GM23338 (cell line): ENCODE measurements around the gene RPL32. TPM values are rescaled to one million over a fixed set of nuclear protein-coding genes. Genes with fewer than 3 reads are reported as not detected.
A peak's percentile ranks its signal among the peaks of the same experiment; 100 is the strongest.

Source experiments
- ATAC-seq: fragments of 200-7000 bp; cut with Tn5 transposase; 3 replicates; pipeline ENCODE4 v1.9.1; 2020
- DNase-seq: peaks from one replicate; pipeline ENCODE4 v3.0.0-alpha.2; 2015; ENCODE audit warnings: low spot score
- H2AFZ ChIP-seq: fragments of 200-600 bp; sonication (generic); 2 replicates; pipeline ENCODE4 v1.8.0; 2016; ENCODE audit warnings: antibody characterized with exemption, mild to moderate bottlenecking, moderate library complexity
- H3F3A ChIP-seq: fragments of 200-600 bp; sonication (generic); replicated peaks from 2 replicates; pipeline ENCODE4 v1.8.0; 2017; ENCODE audit warnings: antibody characterized with exemption, mixed run types, low read depth
- H3K27ac ChIP-seq: fragments of 200-600 bp; sonication (generic); 2 replicates; pipeline ENCODE4 v1.6.1; 2016; ENCODE audit warnings: low read depth
- H3K27me3 ChIP-seq: fragments of 200-600 bp; sonication (generic); 2 replicates; pipeline ENCODE4 v1.8.0; 2016; ENCODE audit warnings: mild to moderate bottlenecking, mixed run types, moderate library complexity; ENCODE audit not compliant: insufficient read depth
- H3K36me3 ChIP-seq: fragments of 200-600 bp; sonication (generic); 2 replicates; pipeline ENCODE4 v1.8.0; 2016; ENCODE audit warnings: mild to moderate bottlenecking; ENCODE audit not compliant: insufficient read depth
- H3K4me1 ChIP-seq: fragments of 200-600 bp; sonication (generic); 2 replicates; pipeline ENCODE4 v1.8.0; 2016; ENCODE audit warnings: mild to moderate bottlenecking, moderate library complexity; ENCODE audit not compliant: insufficient read depth
- H3K4me2 ChIP-seq: fragments of 200-600 bp; sonication (generic); 2 replicates; pipeline ENCODE4 v1.7.1; 2017; ENCODE audit warnings: mixed run types
- H3K4me3 ChIP-seq: fragments of 200-600 bp; sonication (generic); 2 replicates; pipeline ENCODE4 v1.6.1; 2016; ENCODE audit warnings: mixed run types
- H3K79me2 ChIP-seq: fragments of 200-600 bp; sonication (generic); replicated peaks from 2 replicates; pipeline ENCODE4 v1.8.0; 2017; ENCODE audit warnings: mild to moderate bottlenecking; ENCODE audit not compliant: insufficient read depth
- H3K9me2 ChIP-seq: fragments of 200-600 bp; sonication (generic); 2 replicates; pipeline ENCODE4 v1.8.0; 2017; ENCODE audit not compliant: insufficient read depth
- H4K20me1 ChIP-seq: fragments of 200-600 bp; sonication (generic); replicated peaks from 2 replicates; pipeline ENCODE4 v1.8.0; 2017; ENCODE audit warnings: mild to moderate bottlenecking; ENCODE audit not compliant: insufficient read depth
- H3K27ac Mint-ChIP-seq: 2 replicates; pipeline ENCODE4 v1.8.0; 2020; ENCODE audit warnings: inconsistent platforms, mild to moderate bottlenecking, moderate library complexity, mixed read lengths
- H3K27me3 Mint-ChIP-seq: 3 replicates; pipeline ENCODE4 v1.8.0; 2022; ENCODE audit warnings: low read depth, mild to moderate bottlenecking, moderate library complexity, mixed read lengths, inconsistent platforms; ENCODE audit not compliant: insufficient read depth, poor library complexity
- H3K36me3 Mint-ChIP-seq: 3 replicates; pipeline ENCODE4 v1.8.0; 2021; ENCODE audit warnings: low read depth, mild to moderate bottlenecking, inconsistent platforms, moderate library complexity, mixed read lengths
- H3K4me1 Mint-ChIP-seq: 3 replicates; pipeline ENCODE4 v1.8.0; 2020; ENCODE audit warnings: mild to moderate bottlenecking, inconsistent platforms, mixed read lengths
- H3K4me3 Mint-ChIP-seq: 3 replicates; pipeline ENCODE4 v1.8.0; 2021; ENCODE audit warnings: moderate library complexity, mild to moderate bottlenecking, inconsistent platforms, mixed read lengths
- H3K9me3 Mint-ChIP-seq: 3 replicates; pipeline ENCODE4 v1.8.0; 2020; ENCODE audit warnings: moderate library complexity, mild to moderate bottlenecking, inconsistent platforms, mixed read lengths
- CREB1 ChIP-seq: fragments of 250-450 bp; sonication (Bioruptor Pico); IDR thresholded peaks from 2 replicates; pipeline ENCODE4 v1.5.0; 2020; ENCODE audit warnings: low read depth, mild to moderate bottlenecking, moderate library complexity
- EZH2 ChIP-seq: fragments of 200-600 bp; sonication (generic); IDR thresholded peaks from one replicate; pipeline ENCODE4 v1.8.0; 2017; ENCODE audit warnings: antibody characterized with exemption, mild to moderate bottlenecking, low read depth; ENCODE audit not compliant: unreplicated experiment
- JUNB ChIP-seq: IDR thresholded peaks from one replicate; pipeline ENCODE4 v1.6.1; 2016; ENCODE audit warnings: antibody characterized with exemption; ENCODE audit not compliant: unreplicated experiment
- NANOG ChIP-seq: IDR thresholded peaks from 2 replicates; pipeline ENCODE4 v1.6.1; 2016; ENCODE audit warnings: antibody characterized with exemption, borderline replicate concordance
- POLR2AphosphoS5 ChIP-seq: IDR thresholded peaks from 2 replicates; pipeline ENCODE4 v1.6.1; 2016; ENCODE audit warnings: antibody characterized with exemption, low read depth
- ZNF331 ChIP-seq: fragments of 250-450 bp; sonication (Bioruptor Pico); IDR thresholded peaks from 2 replicates; pipeline ENCODE4 v1.5.0; 2020; ENCODE audit warnings: low read depth, mild to moderate bottlenecking, moderate library complexity
- polyA plus RNA-seq: library from polyadenylated mRNA; unstranded; fragments of >200 nt; fragmentation: Nextera tagmentation; extraction: Ambion mirVana; gene quantifications from 2 replicates; pipeline ENCODE4 v1.2.1, GENCODE V29; 2016
- total RNA-seq: library from RNA; depleted of rRNA; stranded (reverse); fragments of >200 nt; shearing (Covaris generic); gene quantifications from 2 replicates; pipeline ENCODE4 v1.2.3, GENCODE V29; 2014
- TF ChIP-seq, protein P1 (sequence below): IDR thresholded peaks from one replicate; pipeline ENCODE4 v1.6.1; 2018; ENCODE audit warnings: antibody characterized with exemption; ENCODE audit not compliant: unreplicated experiment
- TF ChIP-seq, protein P2 (sequence below), 2 experiments: fragments of 200-600 bp in 1 of 2; sonication (generic) in 1 of 2; conservative IDR thresholded peaks; 2 replicates each; pipeline versions ENCODE4 v1.5.1 to v1.6.1; 2016 to 2017; ENCODE audit warnings: antibody characterized with exemption in 2 of 2, low read depth in 2 of 2, mild to moderate bottlenecking in 2 of 2, moderate library complexity in 1 of 2
- TF ChIP-seq, protein P3 (sequence below): fragments of 250-450 bp; sonication (Bioruptor Pico); IDR thresholded peaks from 2 replicates; pipeline ENCODE4 v1.5.0; 2020; ENCODE audit warnings: mild to moderate bottlenecking, moderate library complexity

Gene RPL32
- total and polyA plus RNA-seq, 2 experiments from 2014 or later, result 561 to 2,550 TPM

DNA sequence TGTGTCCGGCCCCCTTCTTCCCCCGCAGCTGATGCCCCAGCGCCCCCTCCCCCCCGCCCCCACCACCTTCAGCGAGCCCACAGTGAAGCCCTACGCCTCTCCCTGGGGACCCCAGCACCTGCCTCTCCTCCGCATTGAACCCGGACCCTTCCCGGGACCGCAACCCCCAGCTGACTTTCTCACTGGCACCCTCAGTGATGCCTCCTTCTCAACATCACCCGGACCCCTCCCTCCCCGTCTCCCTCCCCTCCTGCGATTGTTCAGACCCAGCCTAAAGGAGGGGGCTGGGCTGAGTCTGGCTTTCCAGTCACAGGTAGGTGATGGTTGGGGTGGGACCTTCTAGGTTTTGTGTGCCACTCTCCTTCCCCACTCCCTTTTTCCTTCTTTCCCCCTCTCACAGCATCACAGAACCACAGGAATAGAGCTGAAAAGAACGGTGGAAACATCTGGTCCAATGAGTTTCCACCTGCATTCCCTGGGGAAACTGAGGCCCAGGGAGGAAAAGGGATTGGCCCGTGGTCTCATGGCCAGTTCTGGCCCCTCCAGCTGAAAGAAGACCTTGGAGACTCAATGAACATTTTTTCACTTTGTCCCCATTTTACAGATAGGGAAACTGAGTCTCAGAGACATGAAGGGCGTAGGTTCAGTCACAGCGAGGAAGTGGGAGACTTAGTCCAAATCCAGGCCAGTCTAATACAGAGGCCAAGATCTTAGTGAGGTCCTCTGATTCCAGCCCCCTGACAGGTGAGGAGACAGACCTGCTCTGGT is 44.1 kb downstream of the RPL32 start (continued):
- TF ChIP-seq, protein P1, sequence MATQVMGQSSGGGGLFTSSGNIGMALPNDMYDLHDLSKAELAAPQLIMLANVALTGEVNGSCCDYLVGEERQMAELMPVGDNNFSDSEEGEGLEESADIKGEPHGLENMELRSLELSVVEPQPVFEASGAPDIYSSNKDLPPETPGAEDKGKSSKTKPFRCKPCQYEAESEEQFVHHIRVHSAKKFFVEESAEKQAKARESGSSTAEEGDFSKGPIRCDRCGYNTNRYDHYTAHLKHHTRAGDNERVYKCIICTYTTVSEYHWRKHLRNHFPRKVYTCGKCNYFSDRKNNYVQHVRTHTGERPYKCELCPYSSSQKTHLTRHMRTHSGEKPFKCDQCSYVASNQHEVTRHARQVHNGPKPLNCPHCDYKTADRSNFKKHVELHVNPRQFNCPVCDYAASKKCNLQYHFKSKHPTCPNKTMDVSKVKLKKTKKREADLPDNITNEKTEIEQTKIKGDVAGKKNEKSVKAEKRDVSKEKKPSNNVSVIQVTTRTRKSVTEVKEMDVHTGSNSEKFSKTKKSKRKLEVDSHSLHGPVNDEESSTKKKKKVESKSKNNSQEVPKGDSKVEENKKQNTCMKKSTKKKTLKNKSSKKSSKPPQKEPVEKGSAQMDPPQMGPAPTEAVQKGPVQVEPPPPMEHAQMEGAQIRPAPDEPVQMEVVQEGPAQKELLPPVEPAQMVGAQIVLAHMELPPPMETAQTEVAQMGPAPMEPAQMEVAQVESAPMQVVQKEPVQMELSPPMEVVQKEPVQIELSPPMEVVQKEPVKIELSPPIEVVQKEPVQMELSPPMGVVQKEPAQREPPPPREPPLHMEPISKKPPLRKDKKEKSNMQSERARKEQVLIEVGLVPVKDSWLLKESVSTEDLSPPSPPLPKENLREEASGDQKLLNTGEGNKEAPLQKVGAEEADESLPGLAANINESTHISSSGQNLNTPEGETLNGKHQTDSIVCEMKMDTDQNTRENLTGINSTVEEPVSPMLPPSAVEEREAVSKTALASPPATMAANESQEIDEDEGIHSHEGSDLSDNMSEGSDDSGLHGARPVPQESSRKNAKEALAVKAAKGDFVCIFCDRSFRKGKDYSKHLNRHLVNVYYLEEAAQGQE, result no peak
- no peak for TF ChIP-seq JUNB
- TF ChIP-seq, protein P2, sequence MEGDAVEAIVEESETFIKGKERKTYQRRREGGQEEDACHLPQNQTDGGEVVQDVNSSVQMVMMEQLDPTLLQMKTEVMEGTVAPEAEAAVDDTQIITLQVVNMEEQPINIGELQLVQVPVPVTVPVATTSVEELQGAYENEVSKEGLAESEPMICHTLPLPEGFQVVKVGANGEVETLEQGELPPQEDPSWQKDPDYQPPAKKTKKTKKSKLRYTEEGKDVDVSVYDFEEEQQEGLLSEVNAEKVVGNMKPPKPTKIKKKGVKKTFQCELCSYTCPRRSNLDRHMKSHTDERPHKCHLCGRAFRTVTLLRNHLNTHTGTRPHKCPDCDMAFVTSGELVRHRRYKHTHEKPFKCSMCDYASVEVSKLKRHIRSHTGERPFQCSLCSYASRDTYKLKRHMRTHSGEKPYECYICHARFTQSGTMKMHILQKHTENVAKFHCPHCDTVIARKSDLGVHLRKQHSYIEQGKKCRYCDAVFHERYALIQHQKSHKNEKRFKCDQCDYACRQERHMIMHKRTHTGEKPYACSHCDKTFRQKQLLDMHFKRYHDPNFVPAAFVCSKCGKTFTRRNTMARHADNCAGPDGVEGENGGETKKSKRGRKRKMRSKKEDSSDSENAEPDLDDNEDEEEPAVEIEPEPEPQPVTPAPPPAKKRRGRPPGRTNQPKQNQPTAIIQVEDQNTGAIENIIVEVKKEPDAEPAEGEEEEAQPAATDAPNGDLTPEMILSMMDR (conservative IDR thresholded peaks at IDR 0.05; ENCODE audit: low read depth in 2 of 2), result no peak

DNA sequence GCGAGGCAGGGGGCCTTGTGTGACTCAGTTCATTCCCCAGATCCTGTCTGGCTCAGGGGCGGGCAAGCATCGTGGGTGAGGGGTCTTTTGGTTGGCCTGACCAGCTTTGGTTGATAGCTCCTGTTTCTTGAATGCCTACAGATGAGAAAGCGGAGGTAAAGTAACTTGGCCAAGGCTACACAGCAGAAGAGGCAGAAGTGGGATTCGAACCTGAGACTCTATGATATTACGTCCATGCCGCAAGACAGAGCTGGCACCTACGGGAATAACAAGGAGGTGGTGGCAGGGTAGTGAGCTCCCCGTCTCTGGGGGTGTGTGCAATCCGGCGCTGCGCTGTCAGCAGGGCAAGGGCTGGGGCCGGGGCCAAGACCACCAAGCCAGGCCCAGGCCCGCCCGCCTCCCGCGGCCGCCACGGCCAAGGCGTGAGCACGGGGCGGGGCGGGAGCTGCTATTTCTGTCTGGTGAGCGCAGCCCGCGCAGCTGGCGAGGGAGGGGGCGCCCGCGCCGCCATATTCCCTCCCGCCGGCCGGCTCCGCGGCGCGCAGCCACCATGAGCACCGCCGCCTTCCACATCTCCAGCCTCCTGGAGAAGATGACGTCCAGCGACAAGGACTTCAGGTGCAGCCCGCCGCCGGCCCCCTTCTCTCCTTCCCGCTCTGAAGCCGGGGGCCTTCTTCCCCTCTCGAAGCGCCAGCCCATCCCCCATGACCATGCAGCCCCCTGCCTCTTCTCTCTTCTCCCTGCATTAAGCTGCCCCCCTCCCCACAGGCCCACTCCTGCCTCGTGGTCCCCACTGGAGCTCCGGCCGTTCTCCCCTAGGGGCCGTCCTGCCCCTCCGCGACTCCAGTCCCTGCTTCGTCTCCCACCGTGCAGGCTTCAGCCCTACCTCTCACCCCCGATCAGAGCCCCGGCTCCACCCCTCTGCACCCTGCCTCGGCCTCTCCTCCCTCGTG is 44.9 kb downstream of the RPL32 start, which contains the start of gene CAND2:
CAND2 (plus strand) TSS at position 510 of the 953 bp plus-strand sequence; CDS start at position 551, 41 bp downstream.
- Mint-ChIP-seq H3K36me3 (no peaks in the 10 kb centered on the region; the same call in 1 of the 3 replicates), H3K4me1 (peaks cover 18% of the 10 kb centered on the region), H3K27me3 (peaks cover 21% of the 10 kb centered on the region), H3K4me3 (peak within 1 kb of the TSS; percentile 89), H3K9me3 (no peaks in the 10 kb centered on the region; the same call in 2 of the 3 replicates), H3K27ac (no peak within 1 kb of the TSS)
- peak within 1 kb of the TSS; percentile 97 for H2AFZ ChIP-seq
- ATAC-seq, result peak; percentile 88
- no peaks in the 10 kb centered on the region for H3K9me2 ChIP-seq
- H3F3A ChIP-seq, result no peaks in the 10 kb centered on the region
- peaks cover 9% of the 10 kb centered on the region; the same call in 1 of the 2 replicates for H3K4me1 ChIP-seq
- no peaks in the 10 kb centered on the region for H3K36me3 ChIP-seq
- no peak within 1 kb of the TSS for H3K27ac ChIP-seq
- H3K79me2 ChIP-seq, result no peaks in the 10 kb centered on the region
- H3K4me2 ChIP-seq, result peak within 1 kb of the TSS; percentile 94
- H3K4me3 ChIP-seq, result peak within 1 kb of the TSS; percentile 88
- no peaks in the 10 kb centered on the region for H3K27me3 ChIP-seq
- DNase-seq, result peak; percentile 75
- no peaks in the 10 kb centered on the region for H4K20me1 ChIP-seq
- TF ChIP-seq JUNB (no peak), CREB1 (CRISPR knock-in tag) (no peak), ZNF331 (CRISPR knock-in tag) (no peak), EZH2 (no peak), NANOG (no peak), POLR2AphosphoS5 (peak; percentile 56; the same call in 1 of the 2 replicates)
- TF ChIP-seq, protein P3, sequence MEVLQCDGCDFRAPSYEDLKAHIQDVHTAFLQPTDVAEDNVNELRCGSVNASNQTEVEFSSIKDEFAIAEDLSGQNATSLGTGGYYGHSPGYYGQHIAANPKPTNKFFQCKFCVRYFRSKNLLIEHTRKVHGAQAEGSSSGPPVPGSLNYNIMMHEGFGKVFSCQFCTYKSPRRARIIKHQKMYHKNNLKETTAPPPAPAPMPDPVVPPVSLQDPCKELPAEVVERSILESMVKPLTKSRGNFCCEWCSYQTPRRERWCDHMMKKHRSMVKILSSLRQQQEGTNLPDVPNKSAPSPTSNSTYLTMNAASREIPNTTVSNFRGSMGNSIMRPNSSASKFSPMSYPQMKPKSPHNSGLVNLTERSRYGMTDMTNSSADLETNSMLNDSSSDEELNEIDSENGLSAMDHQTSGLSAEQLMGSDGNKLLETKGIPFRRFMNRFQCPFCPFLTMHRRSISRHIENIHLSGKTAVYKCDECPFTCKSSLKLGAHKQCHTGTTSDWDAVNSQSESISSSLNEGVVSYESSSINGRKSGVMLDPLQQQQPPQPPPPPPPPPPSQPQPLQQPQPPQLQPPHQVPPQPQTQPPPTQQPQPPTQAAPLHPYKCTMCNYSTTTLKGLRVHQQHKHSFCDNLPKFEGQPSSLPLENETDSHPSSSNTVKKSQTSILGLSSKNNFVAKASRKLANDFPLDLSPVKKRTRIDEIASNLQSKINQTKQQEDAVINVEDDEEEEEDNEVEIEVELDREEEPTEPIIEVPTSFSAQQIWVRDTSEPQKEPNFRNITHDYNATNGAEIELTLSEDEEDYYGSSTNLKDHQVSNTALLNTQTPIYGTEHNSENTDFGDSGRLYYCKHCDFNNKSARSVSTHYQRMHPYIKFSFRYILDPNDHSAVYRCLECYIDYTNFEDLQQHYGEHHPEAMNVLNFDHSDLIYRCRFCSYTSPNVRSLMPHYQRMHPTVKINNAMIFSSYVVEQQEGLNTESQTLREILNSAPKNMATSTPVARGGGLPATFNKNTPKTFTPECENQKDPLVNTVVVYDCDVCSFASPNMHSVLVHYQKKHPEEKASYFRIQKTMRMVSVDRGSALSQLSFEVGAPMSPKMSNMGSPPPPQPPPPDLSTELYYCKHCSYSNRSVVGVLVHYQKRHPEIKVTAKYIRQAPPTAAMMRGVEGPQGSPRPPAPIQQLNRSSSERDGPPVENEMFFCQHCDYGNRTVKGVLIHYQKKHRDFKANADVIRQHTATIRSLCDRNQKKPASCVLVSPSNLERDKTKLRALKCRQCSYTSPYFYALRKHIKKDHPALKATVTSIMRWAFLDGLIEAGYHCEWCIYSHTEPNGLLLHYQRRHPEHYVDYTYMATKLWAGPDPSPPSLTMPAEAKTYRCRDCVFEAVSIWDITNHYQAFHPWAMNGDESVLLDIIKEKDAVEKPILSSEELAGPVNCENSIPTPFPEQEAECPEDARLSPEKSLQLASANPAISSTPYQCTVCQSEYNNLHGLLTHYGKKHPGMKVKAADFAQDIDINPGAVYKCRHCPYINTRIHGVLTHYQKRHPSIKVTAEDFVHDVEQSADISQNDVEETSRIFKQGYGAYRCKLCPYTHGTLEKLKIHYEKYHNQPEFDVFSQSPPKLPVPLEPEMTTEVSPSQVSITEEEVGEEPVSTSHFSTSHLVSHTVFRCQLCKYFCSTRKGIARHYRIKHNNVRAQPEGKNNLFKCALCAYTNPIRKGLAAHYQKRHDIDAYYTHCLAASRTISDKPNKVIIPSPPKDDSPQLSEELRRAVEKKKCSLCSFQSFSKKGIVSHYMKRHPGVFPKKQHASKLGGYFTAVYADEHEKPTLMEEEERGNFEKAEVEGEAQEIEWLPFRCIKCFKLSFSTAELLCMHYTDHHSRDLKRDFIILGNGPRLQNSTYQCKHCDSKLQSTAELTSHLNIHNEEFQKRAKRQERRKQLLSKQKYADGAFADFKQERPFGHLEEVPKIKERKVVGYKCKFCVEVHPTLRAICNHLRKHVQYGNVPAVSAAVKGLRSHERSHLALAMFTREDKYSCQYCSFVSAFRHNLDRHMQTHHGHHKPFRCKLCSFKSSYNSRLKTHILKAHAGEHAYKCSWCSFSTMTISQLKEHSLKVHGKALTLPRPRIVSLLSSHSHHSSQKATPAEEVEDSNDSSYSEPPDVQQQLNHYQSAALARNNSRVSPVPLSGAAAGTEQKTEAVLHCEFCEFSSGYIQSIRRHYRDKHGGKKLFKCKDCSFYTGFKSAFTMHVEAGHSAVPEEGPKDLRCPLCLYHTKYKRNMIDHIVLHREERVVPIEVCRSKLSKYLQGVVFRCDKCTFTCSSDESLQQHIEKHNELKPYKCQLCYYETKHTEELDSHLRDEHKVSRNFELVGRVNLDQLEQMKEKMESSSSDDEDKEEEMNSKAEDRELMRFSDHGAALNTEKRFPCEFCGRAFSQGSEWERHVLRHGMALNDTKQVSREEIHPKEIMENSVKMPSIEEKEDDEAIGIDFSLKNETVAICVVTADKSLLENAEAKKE (CRISPR knock-in tag), result no peak
